Measurements from ENCODE around the gene CXCR2.
A peak's percentile ranks its signal among the peaks of the same experiment; 100 is the strongest.

The CXCR2 gene

DNA sequence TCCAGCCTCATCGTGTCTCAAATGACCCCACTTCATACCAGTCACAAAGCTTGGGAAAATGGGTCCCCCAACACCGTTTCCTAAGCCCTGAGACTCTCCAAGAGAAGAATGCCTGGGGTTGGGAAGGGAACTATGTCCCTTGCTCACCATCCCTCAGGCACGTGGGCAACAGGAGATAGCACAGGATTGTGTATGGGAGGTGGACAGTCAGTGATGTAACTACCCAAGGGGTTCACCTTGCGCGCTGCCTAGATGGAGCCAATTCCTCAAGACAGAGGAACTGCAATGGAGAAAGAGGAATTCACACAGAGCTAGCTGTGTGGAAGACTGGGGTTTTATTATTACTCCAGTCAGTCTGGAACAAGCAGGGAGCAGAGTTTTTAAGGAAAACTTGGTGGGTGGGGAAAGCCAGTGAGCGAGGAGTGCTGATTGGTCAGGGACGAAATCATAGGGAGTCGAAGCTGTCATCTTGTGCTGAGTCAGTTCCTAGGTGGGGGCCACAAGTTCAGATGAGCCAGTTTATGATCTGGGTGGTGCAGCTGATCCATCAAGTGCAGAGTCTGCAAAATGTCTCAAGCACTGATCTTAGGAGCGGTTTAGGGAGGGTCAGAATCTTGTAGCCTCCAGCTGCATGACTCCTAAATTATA is 54.8 kb downstream of the CXCR2 start:
- DNase-seq (ENCODE audit: low read depth, low spot score), result no peak

GRCh38 chr2:218184331-218184730 is 58.5 kb downstream of the CXCR2 start:
- no peak for DNase-seq (ENCODE audit: low read depth, low spot score)

DNA sequence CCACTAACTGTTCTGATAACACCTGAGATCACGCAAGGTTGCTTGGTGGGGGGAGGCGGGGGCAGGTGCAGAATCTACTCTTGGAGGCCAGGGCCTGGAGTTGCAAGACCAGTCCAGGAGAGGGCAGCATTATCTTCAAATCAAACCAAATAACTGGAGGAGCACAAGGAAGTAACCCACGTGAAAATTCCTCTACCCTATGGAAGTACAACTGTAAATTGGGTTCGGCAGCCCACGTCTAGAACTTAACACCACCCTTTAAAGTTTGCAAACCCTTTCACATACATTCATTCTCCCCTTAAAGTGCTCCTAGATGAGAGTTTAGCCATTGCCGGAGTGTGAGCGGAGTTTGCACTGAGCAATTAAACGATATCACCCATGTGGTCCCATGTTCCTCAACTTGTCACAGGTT is 60.5 kb downstream of the CXCR2 start:
- DNase-seq (ENCODE audit: low read depth, low spot score), result peak; percentile 23
